Activated CD4-positive, alpha-beta T cell treated with anti-CD3 and anti-CD28 coated beads, Interleukin-2, amount 50 U/mL, for 24 hours (primary cell): Measurements from ENCODE around the gene COQ9.
A peak's percentile ranks its signal among the peaks of the same experiment; 100 is the strongest.
"Not testable (repeated sequence)": the region's sequence is repeated elsewhere in the genome, so short reads cannot be mapped to it uniquely, and the experiment has no call there.

ENCODE experiments used
- DNase-seq, 2 donors: peaks; one replicate each; pipeline ENCODE4 v3.0.0-alpha.2; 2020; ENCODE audit warnings: low read depth in 1 of 2, low spot score in 1 of 2

COQ9 gene

DNA sequence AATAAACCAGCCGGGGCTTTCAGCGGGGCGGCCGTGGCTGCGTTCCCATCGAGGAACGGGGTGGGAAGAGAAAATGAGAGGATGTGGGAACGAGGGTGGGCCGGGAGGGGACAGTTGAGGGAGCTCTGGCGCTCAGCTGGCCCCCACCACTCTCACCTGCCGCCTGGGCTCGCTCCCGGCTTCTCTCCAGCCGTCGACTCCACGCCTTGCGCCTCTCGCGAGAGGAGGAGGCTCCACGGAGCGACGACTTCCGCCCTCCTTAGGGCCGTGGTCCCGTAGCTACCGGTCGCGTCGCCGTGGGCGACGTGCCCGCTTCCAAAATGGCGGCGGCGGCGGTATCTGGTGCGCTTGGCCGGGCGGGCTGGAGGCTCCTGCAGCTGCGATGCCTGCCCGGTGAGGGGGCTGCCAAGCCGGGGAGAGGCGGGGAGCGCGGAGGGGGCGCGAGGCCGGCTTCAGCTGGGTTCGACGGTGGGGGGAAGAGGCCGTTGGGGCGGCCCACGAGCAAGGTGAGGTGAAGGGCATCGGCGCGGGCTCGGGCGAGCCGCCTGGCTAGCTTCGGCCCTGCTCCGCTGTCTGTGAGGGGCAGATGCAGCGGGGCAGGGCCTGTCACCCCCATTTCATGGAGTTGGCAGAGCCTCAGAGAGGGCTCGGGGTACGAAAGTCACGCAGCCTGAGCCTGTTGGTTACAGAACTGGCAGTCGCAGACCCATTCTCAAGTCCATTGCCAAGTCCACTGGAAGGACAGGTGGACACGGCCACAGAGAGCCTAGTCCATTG lies at the start of gene COQ9, which contains the start of gene CIAPIN1:
TSS of gene COQ9 (plus strand) at position 294 of the 777 bp plus-strand sequence. CDS start at position 321, 27 bp downstream.
TSS of gene CIAPIN1 (minus strand) at position 200 of the 777 bp plus-strand sequence. CDS start 6,457 bp downstream, outside the sequence.
- peak; percentile 77 to 88 for DNase-seq

DNA sequence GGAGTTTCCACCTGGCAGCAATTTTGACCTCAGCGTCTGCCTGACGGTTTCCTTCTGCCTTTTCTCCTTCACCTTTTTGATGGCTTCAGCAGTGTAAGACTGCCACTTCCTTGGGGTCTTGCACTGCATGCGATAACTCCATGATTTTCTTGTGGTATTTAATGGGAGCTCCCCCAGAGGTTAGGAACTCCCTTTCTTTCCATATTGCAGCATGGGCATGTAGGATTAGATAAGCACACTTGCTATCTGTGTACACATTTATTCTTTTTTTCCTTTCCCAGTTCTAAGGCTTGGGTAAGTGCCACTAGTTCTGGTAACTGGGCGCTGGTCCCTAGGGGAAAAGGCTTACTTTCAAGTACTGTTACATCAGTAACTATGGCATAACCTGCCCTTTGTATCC lies 49.8 kb upstream of the COQ9 start:
- not testable (repeated sequence) for DNase-seq

- DNase-seq: no peak
Observed at GRCh38 chr16:57401943-57402640, 45.2 kb upstream of the COQ9 start.

DNA sequence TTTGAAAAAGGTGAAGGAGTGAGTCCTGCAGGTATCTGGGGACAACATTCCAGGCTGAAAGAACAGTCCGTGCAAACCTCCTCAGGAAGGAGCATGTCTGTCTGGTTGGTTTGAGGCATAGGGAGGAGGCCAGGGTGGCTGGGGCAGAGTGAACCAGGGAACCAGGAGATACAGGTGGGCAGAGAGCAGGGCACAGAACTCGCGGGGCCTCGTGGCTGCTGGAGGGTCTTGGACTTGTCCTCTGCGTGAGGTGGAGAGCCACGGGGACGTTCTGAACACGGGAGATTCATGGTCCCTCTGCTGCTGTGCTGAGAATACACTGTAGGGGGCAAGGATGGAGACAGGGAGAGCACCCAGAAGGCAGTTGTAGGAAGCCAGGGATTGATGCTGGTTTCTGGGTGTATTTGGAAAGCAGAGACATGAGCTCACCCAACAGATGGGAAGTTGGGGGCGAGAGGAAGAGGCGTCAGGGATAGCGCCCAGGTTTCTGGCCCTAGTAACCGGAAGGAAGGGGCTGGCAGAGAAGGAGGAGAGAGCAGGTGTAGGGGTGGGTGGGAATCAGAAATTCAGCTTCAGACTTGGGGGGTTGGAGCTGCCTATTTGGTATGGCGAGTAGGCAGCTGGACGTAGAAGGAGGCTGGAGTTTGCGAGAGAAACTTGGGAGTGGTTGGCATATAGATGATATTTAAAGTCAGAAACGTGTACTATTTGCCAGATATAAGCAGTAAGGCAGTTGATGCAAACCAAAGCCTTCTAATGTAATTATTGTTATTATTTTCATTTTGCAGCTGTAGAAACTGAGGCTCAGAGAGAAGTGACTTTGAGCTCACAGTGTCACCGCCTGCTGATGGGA lies 43.1 kb upstream of the COQ9 start, which contains the start of gene CCL17:
TSS of gene CCL17 (plus strand) at position 803 of the 853 bp plus-strand sequence. CDS start 9,166 bp downstream, outside the sequence.
- DNase-seq: no peak

- DNase-seq: no peak
Observed at GRCh38 chr16:57405097-57405496, 42.2 kb upstream of the COQ9 start.

DNA sequence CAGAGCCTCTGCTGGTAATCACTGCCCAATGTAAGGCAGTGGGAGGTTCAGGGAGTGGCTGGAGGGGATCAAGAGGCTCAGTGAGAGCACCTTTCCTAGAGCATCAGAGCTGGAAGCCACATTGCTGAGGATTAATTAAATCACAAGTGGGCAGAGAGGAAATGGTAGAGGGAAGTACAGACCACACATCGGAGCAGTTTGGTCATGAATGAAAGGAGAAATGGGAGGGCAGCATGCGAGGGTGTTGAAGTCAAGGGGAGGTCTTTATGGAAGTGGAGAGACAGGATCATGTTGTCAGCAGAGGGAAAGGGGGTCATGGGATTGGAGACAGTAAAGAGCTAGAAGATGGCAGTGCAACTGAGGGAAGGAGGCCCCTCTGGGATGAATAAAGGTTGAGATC lies 40.4 kb upstream of the COQ9 start:
- DNase-seq: no peak

DNA sequence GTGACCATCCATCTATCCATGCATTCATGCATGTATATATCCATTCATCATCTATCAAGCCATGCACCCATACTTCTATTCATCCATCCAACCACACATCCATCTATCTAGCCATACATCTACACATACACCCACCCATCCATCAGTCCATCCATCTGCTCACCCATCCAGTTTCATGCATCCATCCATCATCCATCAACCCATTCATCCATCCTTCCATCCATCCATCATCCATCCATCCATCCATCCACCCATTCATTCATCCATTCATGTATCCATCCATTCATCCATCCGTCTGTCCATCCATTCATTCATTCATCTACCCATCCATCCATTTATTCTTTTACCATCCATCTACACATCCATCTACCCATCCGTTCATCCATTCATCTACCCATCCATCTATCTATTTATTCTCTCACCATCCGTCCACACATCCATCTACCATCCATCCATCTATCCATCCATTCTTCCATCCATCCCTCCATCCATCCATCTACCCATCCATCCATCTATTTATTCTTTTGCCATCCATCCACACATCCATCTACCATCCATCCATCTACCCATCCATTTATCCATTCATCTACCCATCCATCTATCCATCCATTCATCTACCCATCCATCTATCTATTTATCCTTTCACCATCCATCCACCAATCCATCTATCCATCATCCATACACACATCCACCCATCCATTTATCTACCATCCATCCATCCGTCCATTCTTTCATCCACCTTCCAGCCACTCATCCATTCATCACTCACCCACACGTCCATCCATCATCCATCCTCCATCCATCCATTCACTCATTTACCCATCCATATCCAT lies 39.5 kb upstream of the COQ9 start:
- DNase-seq: no peak

GRCh38 chr16:57409065-57409464 lies 38.2 kb upstream of the COQ9 start:
- DNase-seq: no peak

DNA sequence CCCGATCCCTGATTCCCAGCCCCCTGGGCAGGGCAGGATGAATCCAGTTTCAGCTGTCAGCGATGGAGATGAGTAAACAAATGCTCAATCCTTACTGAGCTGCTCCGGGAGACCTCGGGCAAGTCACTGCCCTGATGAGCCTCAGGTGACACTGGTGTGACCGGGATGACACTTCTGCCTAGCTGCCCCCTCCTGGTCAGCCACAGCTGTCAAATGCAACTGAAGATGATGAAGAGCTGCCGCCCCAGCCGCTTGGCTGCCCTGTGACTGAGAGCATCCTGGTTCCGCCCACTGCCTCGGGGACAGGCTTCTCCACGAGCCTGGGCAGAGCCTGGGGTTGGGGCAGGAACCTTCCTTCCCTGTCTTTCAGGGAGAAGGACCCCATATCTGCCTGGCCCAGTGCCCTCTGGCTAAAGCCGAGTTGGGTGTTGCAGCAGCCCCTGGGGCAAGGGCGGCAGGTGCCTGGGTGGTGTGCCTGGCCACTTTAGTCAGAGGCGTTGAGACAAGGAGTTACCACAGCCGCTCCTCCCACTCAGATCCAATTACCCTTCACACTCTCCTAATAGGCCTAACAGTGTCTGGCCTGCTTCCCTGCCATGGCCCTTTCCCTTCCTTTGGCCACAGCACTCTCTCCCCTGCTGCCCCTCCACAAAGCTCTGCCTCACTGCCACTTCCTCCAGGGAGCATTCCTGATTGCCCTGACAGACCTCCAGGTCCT lies 37.2 kb upstream of the COQ9 start:
- no peak for DNase-seq

GRCh38 chr16:57411362-57411976 lies 35.8 kb upstream of the COQ9 start:
- no peak for DNase-seq

GRCh38 chr16:57412584-57412983 lies 34.7 kb upstream of the COQ9 start:
- no peak for DNase-seq

DNA sequence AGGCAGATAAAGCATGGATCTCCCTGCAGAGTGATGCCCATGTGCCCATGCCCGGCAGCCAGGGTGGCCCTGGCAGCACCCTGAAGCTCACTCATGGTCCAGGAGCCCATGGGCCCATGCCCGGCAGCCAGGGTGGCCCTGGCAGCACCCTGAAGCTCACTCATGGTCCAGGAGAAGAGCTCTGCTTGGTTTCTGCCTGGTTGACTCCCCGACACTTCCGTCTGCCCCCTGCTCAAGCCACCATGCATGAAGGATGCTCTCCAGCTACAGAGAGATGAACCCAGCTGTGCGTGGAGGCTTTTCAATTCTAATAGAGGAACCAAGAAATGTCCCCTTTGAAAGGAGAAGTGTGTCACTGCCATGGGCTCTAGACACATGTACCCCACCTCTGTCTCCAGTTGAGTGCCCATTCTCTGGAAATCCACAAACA lies 34.0 kb upstream of the COQ9 start:
- DNase-seq: no peak

GRCh38 chr16:57413733-57414132 lies 33.5 kb upstream of the COQ9 start:
- DNase-seq: no peak

DNA sequence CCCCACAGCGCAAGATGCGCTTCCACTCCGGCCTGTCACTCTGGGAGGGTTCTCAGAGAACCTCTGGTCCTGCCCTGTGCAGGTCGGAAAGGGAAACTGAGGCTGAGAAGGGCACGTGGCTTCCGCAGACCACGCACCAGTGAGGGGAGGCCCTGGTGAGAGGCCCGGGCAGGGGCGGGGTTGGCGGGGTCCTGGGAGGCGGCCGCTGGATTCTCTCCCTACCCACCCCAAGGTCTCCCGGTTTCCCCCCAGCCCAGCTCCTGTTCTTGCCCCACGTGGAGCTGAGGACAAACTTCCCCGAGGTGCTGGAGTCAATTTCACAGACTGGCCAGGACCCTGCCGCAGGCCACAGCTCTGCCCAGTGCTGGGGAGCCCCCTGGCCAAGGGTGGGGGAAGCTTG lies 31.2 kb upstream of the COQ9 start:
- DNase-seq: no peak

DNA sequence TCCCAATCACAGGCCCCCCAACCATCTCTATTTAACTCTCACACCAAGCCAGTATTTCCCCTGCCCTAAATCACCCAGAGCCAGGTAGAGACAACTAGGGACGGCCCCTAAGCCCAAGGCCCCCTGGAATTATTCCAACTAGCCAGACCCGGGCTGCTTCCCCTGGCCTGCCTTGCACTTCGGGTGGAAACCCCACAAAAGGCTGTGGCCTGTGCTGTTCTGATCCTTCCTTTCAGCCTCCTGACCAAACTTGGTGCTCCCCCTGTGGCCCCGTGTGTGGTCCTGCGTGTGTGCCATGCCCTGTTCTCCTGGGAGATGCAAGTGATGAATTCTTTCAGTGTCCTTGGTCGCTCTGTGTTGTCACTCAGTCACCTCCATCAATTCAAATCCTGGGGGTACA lies 27.8 kb upstream of the COQ9 start:
- DNase-seq: no peak

GRCh38 chr16:57422026-57422944 lies 25.0 kb upstream of the COQ9 start:
- no peak for DNase-seq

- no peak for DNase-seq
Observed at GRCh38 chr16:57423152-57423551, 24.1 kb upstream of the COQ9 start.

DNA sequence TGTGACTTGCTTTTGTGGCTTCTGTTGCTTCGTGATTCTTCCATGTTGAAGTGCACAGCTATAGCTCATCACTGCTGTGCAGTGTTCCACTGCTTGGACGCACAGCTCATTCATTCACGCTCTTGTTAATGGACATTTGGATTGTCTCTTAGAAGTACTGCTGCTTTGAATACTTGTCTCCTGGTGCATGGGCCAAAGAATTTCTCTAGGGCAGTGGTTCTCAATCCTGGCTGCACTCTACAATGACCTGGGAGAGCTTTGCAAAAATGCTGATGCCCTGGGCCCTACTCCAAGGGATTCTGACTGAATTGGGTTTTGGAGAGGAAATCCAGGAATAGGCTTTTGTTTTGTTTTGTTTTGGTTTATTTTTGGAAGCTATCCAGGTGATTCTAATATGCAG lies 22.7 kb upstream of the COQ9 start:
- DNase-seq: no peak
